Tibial nerve (tissue), 4 donors: Measurements from ENCODE around the gene EPN1. TPM values are rescaled to one million over a fixed set of nuclear protein-coding genes. Genes with fewer than 3 reads are reported as not detected.

Experiments
- DNase-seq, 2 donors: peaks; one replicate each; pipeline ENCODE4 v3.0.0-alpha.2; 2019; ENCODE audit warnings: low spot score in 2 of 2
- H3K27ac ChIP-seq, 4 donors: fragments of 200-600 bp; sonication (generic) in 3 of 4; one replicate each; pipeline ENCODE4 v1.5.1; 2017 to 2019; ENCODE audit warnings: mild to moderate bottlenecking in 1 of 4
- H3K27me3 ChIP-seq, 2 donors: fragments of 200-600 bp; sonication (generic) in 1 of 2; one replicate each; pipeline versions ENCODE4 v1.5.1 to v1.6.0; 2017 to 2019
- H3K36me3 ChIP-seq, 3 donors: fragments of 200-600 bp; sonication (generic); one replicate each; pipeline ENCODE4 v1.5.1; 2018 to 2019
- H3K4me1 ChIP-seq, 4 donors: fragments of 200-600 bp; sonication (generic) in 3 of 4; one replicate each; pipeline ENCODE4 v1.5.1; 2017 to 2019
- H3K4me3 ChIP-seq, 4 donors: fragments of 200-600 bp; sonication (generic) in 3 of 4; one replicate each; pipeline ENCODE4 v1.5.1; 2017 to 2019; ENCODE audit warnings: mild to moderate bottlenecking in 1 of 4, moderate library complexity in 1 of 4
- H3K9me3 ChIP-seq, 4 donors: fragments of 200-600 bp; sonication (generic) in 3 of 4; one replicate each; pipeline ENCODE4 v1.5.1; 2017 to 2019
- EP300 ChIP-seq, 2 donors: sonication (generic); formaldehyde crosslinking; IDR thresholded peaks; one replicate each; pipeline ENCODE4 v1.6.1; 2017; ENCODE audit warnings: antibody characterized with exemption in 2 of 2, mild to moderate bottlenecking in 1 of 2
- POLR2A ChIP-seq, 2 donors: fragments of 450-650 bp; IDR thresholded peaks; one replicate each; pipeline ENCODE4 v1.6.1; 2017; ENCODE audit warnings: antibody characterized with exemption in 2 of 2, mild to moderate bottlenecking in 2 of 2, moderate library complexity in 2 of 2
- WGBS, 2 donors: methylation state at CpG; one replicate each; pipeline ENCODE4 v1.1.5; 2018; 5-methylcytosine and 5-hydroxymethylcytosine counted together
- total RNA-seq, 4 donors: library from RNA; depleted of rRNA; stranded (reverse); fragments of >200 nt; gene quantifications; one replicate each; pipeline ENCODE4 v1.1.0, GENCODE V29; 2016
- TF ChIP-seq, protein P1 (sequence below), 5 experiments: fragments of 200-600 bp in 3 of 5; fragments of 450-650 bp in 2 of 5; sonication (generic) in 3 of 5; IDR thresholded peaks; one replicate each; pipeline ENCODE4 v1.5.1; 2016 to 2019; ENCODE audit warnings: antibody characterized with exemption in 5 of 5, mild to moderate bottlenecking in 3 of 5, moderate library complexity in 2 of 5

EPN1 gene
- total RNA-seq, 4 donors from 2014 or later, result 92.0 to 164 (median 118) TPM

DNA sequence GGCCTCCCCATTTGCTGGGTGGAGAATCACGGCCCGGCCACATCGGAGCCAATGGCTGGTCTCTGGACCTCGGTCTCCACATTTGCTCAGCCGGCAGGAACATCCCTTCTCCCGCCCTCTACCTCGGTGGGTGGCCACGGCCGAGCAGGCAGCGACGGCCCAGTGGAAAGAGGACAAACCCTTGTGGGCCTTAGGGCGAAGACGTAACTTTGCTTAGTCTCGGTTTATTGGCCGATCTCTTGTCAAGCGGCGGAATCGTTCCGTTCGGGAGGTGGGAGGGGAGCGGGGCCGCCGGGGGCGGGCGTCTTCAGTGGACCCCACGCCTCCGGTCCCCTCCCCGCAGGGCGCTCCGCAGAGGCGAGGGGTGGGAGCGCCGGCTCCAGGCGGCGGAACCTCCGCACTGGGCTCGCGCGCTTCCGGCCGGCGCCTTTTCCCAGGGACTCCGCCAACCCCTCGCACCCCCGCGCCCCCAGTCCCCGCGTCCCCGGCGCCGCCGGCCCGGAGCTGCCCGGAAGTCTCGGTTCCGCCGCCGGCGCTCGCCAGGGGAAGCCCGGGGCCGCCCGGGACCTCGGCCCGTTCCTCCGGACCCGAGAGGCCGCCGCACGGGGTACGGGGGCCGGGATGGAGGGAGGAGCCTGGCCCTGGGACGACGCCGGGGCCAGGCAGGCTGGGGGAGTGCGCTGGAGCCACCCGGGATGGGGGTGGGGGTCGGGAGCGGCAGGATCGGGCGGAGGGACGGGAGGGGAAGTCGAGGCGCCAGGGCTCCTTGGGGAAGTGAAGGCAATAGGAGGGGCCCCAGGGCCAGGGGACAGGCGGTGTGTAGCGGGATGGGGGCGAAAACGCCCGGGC lies 34.2 kb upstream of the EPN1 start, which contains the start of gene ZNF580:
ZNF580 (plus strand) TSS at position 426 of the 849 bp plus-strand sequence. CDS start 1,507 bp downstream, outside the sequence.
- WGBS, 2 donors, result 0 to 2% methylated on average over 42 to 49 of the region's 89 CpGs
- Histone ChIP-seq H3K27ac (peak within 1 kb of the TSS; percentile 95 to 98 (median 98)), H3K36me3 (peaks cover 0 to 19% (median 0%) of the 10 kb centered on the region in 3 donors), H3K27me3 (no peaks in the 10 kb centered on the region), H3K9me3 (no peaks in the 10 kb centered on the region), H3K4me1 (peaks cover 0 to 89% (median 53%) of the 10 kb centered on the region in 4 donors), H3K4me3 (peak within 1 kb of the TSS; percentile 62 to 93 (median 90))
- peak in 1 of 2 donors; percentile 25 for DNase-seq
- TF ChIP-seq, protein P1, sequence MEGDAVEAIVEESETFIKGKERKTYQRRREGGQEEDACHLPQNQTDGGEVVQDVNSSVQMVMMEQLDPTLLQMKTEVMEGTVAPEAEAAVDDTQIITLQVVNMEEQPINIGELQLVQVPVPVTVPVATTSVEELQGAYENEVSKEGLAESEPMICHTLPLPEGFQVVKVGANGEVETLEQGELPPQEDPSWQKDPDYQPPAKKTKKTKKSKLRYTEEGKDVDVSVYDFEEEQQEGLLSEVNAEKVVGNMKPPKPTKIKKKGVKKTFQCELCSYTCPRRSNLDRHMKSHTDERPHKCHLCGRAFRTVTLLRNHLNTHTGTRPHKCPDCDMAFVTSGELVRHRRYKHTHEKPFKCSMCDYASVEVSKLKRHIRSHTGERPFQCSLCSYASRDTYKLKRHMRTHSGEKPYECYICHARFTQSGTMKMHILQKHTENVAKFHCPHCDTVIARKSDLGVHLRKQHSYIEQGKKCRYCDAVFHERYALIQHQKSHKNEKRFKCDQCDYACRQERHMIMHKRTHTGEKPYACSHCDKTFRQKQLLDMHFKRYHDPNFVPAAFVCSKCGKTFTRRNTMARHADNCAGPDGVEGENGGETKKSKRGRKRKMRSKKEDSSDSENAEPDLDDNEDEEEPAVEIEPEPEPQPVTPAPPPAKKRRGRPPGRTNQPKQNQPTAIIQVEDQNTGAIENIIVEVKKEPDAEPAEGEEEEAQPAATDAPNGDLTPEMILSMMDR (IDR thresholded peaks at IDR 0.05), result no peak
- TF ChIP-seq POLR2A (IDR thresholded peaks at IDR 0.05) (peak in 1 of 2 donors; percentile 14), EP300 (IDR thresholded peaks at IDR 0.05) (peak in 1 of 2 donors; percentile 48)

DNA sequence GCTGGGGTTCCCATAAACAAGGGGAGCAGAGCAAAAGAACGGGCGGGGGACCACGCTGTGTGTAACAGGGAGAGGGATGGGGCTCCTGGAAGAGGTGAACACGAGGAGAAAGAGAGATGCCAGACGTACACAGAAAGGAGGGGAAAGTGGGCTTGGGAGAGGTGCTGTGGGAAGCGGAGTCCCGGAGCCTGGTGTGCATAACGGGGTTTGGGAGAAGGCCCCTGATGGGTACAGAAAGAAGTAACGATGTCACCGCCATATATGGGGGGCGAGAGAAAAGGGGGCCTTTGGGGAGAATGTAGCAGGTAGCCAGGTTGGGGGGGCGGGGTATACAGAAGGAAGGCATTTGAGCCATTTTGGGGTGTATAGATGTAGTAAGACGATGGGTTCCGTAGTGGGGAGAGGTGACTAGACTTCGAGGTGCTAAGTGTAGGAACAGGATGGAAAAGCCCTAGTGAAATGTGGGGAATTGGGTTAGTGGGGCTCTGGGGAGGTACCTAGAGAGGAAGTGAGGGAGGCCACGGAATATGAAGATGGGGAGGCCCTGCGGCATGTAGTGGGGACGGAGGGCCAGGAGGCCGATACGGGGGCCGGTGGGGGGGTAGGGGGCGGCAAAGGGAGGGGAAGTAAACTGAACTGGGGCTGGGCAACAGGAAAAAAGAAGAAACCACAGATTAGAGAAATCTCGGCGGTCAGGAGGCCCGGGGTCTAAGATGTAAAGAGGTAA lies 33.4 kb upstream of the EPN1 start:
- Histone ChIP-seq H3K4me1 (peaks cover 0 to 83% (median 46%) of the 10 kb centered on the region in 4 donors), H3K9me3 (no peaks in the 10 kb centered on the region), H3K36me3 (peaks cover 0 to 22% (median 0%) of the 10 kb centered on the region in 3 donors), H3K4me3 (peak overlapping the region; percentile 62 to 93 (median 90)), H3K27ac (peak overlapping the region; percentile 95 to 98 (median 98)), H3K27me3 (no peaks in the 10 kb centered on the region)
- 1 to 2% methylated on average over 25 of the region's 25 CpGs for whole genome bisulfite sequencing, 2 donors
- DNase-seq, result no peak
- TF ChIP-seq EP300 (IDR thresholded peaks at IDR 0.05), result no peak
- TF ChIP-seq, protein P1 (IDR thresholded peaks at IDR 0.05), result no peak
- no peak for TF ChIP-seq POLR2A (IDR thresholded peaks at IDR 0.05)

DNA sequence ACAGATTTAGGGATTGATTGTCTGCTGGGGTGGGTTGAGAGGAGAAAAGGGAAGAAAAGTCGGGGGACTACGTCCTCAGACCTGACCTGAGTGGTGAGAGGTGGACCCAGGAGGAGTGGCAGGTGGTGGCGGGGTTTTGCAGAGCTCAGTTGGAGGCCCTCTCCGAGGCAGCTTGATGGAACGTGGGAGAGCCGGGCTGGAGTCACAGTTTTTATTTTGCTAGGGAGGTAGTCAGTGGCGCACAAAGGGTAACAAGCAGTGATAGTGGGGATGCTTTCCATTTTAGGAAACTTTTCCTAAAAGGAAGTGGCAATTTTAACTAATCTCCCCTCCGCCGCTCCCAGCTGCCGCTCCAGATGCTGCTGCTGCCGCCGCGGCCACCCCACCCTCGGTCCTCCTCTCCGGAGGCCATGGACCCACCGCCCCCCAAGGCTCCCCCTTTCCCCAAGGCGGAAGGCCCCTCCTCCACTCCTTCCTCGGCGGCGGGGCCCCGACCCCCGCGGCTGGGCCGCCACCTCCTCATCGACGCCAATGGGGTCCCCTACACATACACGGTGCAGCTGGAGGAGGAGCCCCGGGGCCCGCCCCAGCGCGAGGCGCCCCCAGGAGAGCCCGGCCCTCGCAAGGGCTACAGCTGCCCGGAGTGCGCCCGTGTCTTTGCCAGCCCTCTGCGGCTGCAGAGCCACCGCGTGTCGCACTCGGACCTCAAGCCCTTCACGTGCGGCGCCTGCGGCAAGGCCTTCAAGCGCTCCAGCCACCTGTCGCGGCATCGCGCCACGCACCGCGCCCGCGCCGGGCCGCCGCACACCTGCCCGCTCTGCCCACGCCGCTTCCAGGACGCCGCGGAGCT lies 32.6 kb upstream of the EPN1 start:
- H3K36me3 ChIP-seq, result peaks cover 0 to 22% (median 0%) of the 10 kb centered on the region in 3 donors
- peaks cover 0 to 83% (median 46%) of the 10 kb centered on the region in 4 donors for H3K4me1 ChIP-seq
- H3K27me3 ChIP-seq, result no peaks in the 10 kb centered on the region
- no peaks in the 10 kb centered on the region for H3K9me3 ChIP-seq
- WGBS, 2 donors, result 1 to 4% methylated on average over 19 to 35 of the region's 65 CpGs
- H3K4me3 ChIP-seq, result peak overlapping the region; percentile 62 to 93 (median 90)
- TF ChIP-seq, protein P1 (IDR thresholded peaks at IDR 0.05), result no peak
- no peak for TF ChIP-seq POLR2A (IDR thresholded peaks at IDR 0.05)
- no peak for TF ChIP-seq EP300 (IDR thresholded peaks at IDR 0.05)
- DNase-seq, result no peak
- peak overlapping the region; percentile 31 to 98 (median 96) for H3K27ac ChIP-seq

DNA sequence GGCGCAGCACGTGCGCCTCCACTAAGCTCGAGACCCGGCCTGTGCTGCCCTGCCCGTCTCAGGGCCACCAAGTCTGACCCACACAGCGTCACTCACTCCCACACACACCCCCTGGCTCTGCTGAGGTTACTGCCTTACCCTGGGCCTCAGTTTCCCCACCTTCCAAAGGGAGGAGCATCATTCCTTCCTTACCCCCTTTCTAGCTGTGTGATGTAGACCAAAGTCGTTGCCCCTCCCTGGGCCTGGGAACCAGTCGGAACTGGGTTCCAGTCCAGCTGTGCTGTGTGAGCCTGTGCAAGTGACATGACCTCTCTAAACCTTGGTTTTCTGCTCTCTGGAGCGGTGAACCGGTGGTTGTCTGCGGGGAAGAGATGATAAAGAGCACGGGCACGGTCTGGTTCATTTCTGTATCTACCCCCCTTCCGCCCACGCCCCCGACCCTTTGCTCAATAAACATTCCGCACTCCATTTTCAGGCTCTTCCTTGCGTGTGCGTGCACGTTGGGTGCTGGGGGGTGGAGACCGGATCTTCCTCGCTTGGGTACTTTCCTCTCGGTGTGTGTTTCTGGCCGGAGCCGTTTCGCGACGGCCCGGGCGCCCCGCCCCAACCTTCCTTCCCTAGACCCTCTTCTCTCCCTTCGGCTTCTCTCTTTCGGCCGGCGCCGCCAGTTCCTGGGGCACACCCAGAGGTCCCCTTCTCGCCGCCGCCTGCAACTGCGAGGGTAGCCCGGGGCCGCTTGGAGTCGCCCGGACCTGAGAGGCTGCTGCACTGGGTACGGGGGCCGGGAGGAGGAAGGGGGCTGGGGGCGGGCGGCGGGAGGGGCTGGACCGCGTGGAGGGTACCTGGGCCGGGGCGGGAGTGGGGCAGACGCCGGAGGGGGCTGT lies 31.8 kb upstream of the EPN1 start, which contains the start of gene ZNF581:
ZNF581 (plus strand) TSS at position 647 of the 884 bp plus-strand sequence. CDS start 923 bp downstream, outside the sequence.
- Histone ChIP-seq H3K4me3 (peak within 1 kb of the TSS; percentile 62 to 93 (median 90)), H3K36me3 (peaks cover 0 to 20% (median 0%) of the 10 kb centered on the region in 3 donors), H3K27me3 (no peaks in the 10 kb centered on the region), H3K4me1 (peaks cover 0 to 80% (median 45%) of the 10 kb centered on the region in 4 donors), H3K9me3 (no peaks in the 10 kb centered on the region), H3K27ac (peak within 1 kb of the TSS; percentile 55 to 98 (median 96))
- peak in 1 of 2 donors; percentile 66 for DNase-seq
- TF ChIP-seq, protein P1 (IDR thresholded peaks at IDR 0.05), result peak in 1 of 5 experiments; percentile 42
- peak; percentile 21 to 81 for TF ChIP-seq EP300 (IDR thresholded peaks at IDR 0.05)
- no peak for TF ChIP-seq POLR2A (IDR thresholded peaks at IDR 0.05)
- 0 to 2% methylated on average over 43 to 56 of the region's 56 CpGs for WGBS, 2 donors
